Adrenal gland (tissue), 5 donors: ENCODE data around the gene LMF1.

Experiments used
- CTCF ChIP-seq, 6 experiments: fragments of 450-650 bp in 4 of 6; fragments of 200-600 bp in 2 of 6; sonication (generic) in 1 of 6; IDR thresholded peaks; 1 replicate in 5 of 6; 2 replicates in 1 of 6; pipeline versions ENCODE4 v1.5.1 to v1.8.0; 2016 to 2021; ENCODE audit warnings: antibody characterized with exemption in 6 of 6, mild to moderate bottlenecking in 2 of 6, moderate library complexity in 1 of 6
- POLR2A ChIP-seq, 2 donors: fragments of 450-650 bp; IDR thresholded peaks; one replicate each; pipeline ENCODE4 v1.6.1; 2017; ENCODE audit warnings: antibody characterized with exemption in 2 of 2, mild to moderate bottlenecking in 2 of 2, moderate library complexity in 1 of 2
- donor health status: DM: no; HTN: no; CAD: no.

GRCh38 chr16:976389-976931 lies 5.7 kb upstream of the LMF1 start:
- TF ChIP-seq POLR2A (IDR thresholded peaks at IDR 0.05) (no peak), CTCF (IDR thresholded peaks at IDR 0.05) (no peak)
